Loucy (cell line): ENCODE data around the gene CCDC82.

Experiments
- H2AFZ ChIP-seq: fragments of 200-600 bp; sonication (generic); 2 replicates; pipeline ENCODE4 v1.6.0; 2016; ENCODE audit warnings: antibody characterized with exemption, mild to moderate bottlenecking, low read length, moderate library complexity
- H3F3A ChIP-seq: fragments of 200-600 bp; 2 replicates; pipeline ENCODE4 v1.6.0; 2016; ENCODE audit warnings: antibody characterized with exemption, low read depth, mild to moderate bottlenecking
- H3K27me3 ChIP-seq: fragments of 200-600 bp; sonication (generic); 2 replicates; pipeline ENCODE4 v1.6.1; 2014; ENCODE audit warnings: low read length, mild to moderate bottlenecking; ENCODE audit not compliant: insufficient read depth, poor library complexity, severe bottlenecking
- H3K36me3 ChIP-seq: fragments of 200-600 bp; sonication (generic); 2 replicates; pipeline ENCODE4 v1.6.1; 2016; ENCODE audit warnings: low read length; ENCODE audit not compliant: insufficient read depth
- H3K4me1 ChIP-seq: fragments of 200-600 bp; sonication (generic); 2 replicates; pipeline ENCODE4 v1.5.1; 2014; ENCODE audit warnings: low read length, mild to moderate bottlenecking; ENCODE audit not compliant: insufficient read depth, poor library complexity, severe bottlenecking
- H3K4me2 ChIP-seq: fragments of 200-600 bp; sonication (generic); 2 replicates; pipeline ENCODE4 v1.6.0; 2014; ENCODE audit warnings: antibody characterized with exemption, low read length, low read depth, mild to moderate bottlenecking; ENCODE audit not compliant: poor library complexity, severe bottlenecking
- H3K4me3 ChIP-seq: fragments of 200-600 bp; sonication (generic); 2 replicates; pipeline ENCODE4 v1.5.1; 2014; ENCODE audit warnings: low read length, mild to moderate bottlenecking, mixed read lengths; ENCODE audit not compliant: poor library complexity, severe bottlenecking
- H3K79me2 ChIP-seq: fragments of 200-600 bp; sonication (generic); 2 replicates; pipeline ENCODE4 v1.6.1; 2014; ENCODE audit warnings: low read length; ENCODE audit not compliant: insufficient read depth
- H3K9ac ChIP-seq: fragments of 200-600 bp; sonication (generic); 2 replicates; pipeline ENCODE4 v1.6.0; 2014; ENCODE audit warnings: mild to moderate bottlenecking, low read depth, low read length, moderate library complexity; ENCODE audit not compliant: poor library complexity, severe bottlenecking
- H3K9me2 ChIP-seq: fragments of 200-600 bp; sonication (generic); replicated peaks from 2 replicates; pipeline ENCODE4 v1.6.1; 2016; ENCODE audit warnings: low read depth, low read length, mixed read lengths
- H3K9me3 ChIP-seq: fragments of 200-600 bp; sonication (generic); 2 replicates; pipeline ENCODE4 v1.6.1; 2014; ENCODE audit warnings: mild to moderate bottlenecking, antibody characterized with exemption, low read length, low read depth; ENCODE audit not compliant: insufficient read depth
- H4K20me1 ChIP-seq: fragments of 200-600 bp; sonication (generic); 2 replicates; pipeline ENCODE4 v1.6.0; 2014; ENCODE audit warnings: antibody characterized with exemption, low read length, mild to moderate bottlenecking; ENCODE audit not compliant: insufficient read depth, poor library complexity, severe bottlenecking
- EZH2phosphoT487 ChIP-seq: fragments of 200-600 bp; IDR thresholded peaks from 2 replicates; pipeline ENCODE4 v1.6.1; 2018; ENCODE audit warnings: antibody characterized with exemption, mild to moderate bottlenecking, moderate library complexity, borderline replicate concordance
- TF ChIP-seq, protein P1 (sequence below): fragments of 200-600 bp; sonication (generic); conservative IDR thresholded peaks from 2 replicates; pipeline ENCODE4 v1.5.1; 2014; ENCODE audit warnings: mild to moderate bottlenecking, antibody characterized with exemption, low read length

The CCDC82 gene

DNA sequence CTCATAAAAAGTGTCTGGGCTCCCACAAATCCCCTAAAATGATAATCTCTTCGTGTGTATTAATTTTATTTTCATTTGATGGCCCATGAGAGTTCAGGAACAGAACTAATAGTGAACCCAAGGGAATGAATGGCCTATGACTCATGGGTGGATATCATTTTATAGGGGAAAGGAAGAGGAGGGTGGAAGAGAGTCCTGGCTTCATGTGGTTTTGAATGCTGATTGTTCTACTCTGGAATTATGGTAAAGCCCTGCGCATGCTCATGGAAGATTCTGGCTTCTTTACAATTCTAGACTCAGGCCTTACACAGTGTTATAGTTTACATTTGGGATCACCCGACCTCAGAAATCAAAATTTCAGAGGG is 82.0 kb downstream of the CCDC82 start:
- H3K4me2 ChIP-seq, result no peak overlapping the region
- no peaks in the 10 kb centered on the region for H3K79me2 ChIP-seq
- no peaks in the 10 kb centered on the region for H3K9me3 ChIP-seq
- no peak overlapping the region for H3K9ac ChIP-seq
- no peaks in the 10 kb centered on the region for H3K36me3 ChIP-seq
- H2AFZ ChIP-seq, result no peak overlapping the region
- no peaks in the 10 kb centered on the region for H4K20me1 ChIP-seq
- peaks cover 6% of the 10 kb centered on the region for H3K4me1 ChIP-seq
- no peaks in the 10 kb centered on the region for H3K9me2 ChIP-seq
- H3K4me3 ChIP-seq, result no peak overlapping the region
- H3F3A ChIP-seq, result no peaks in the 10 kb centered on the region
- H3K27me3 ChIP-seq, result no peaks in the 10 kb centered on the region
- TF ChIP-seq EZH2phosphoT487, result no peak
- TF ChIP-seq, protein P1, sequence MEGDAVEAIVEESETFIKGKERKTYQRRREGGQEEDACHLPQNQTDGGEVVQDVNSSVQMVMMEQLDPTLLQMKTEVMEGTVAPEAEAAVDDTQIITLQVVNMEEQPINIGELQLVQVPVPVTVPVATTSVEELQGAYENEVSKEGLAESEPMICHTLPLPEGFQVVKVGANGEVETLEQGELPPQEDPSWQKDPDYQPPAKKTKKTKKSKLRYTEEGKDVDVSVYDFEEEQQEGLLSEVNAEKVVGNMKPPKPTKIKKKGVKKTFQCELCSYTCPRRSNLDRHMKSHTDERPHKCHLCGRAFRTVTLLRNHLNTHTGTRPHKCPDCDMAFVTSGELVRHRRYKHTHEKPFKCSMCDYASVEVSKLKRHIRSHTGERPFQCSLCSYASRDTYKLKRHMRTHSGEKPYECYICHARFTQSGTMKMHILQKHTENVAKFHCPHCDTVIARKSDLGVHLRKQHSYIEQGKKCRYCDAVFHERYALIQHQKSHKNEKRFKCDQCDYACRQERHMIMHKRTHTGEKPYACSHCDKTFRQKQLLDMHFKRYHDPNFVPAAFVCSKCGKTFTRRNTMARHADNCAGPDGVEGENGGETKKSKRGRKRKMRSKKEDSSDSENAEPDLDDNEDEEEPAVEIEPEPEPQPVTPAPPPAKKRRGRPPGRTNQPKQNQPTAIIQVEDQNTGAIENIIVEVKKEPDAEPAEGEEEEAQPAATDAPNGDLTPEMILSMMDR, result no peak

DNA sequence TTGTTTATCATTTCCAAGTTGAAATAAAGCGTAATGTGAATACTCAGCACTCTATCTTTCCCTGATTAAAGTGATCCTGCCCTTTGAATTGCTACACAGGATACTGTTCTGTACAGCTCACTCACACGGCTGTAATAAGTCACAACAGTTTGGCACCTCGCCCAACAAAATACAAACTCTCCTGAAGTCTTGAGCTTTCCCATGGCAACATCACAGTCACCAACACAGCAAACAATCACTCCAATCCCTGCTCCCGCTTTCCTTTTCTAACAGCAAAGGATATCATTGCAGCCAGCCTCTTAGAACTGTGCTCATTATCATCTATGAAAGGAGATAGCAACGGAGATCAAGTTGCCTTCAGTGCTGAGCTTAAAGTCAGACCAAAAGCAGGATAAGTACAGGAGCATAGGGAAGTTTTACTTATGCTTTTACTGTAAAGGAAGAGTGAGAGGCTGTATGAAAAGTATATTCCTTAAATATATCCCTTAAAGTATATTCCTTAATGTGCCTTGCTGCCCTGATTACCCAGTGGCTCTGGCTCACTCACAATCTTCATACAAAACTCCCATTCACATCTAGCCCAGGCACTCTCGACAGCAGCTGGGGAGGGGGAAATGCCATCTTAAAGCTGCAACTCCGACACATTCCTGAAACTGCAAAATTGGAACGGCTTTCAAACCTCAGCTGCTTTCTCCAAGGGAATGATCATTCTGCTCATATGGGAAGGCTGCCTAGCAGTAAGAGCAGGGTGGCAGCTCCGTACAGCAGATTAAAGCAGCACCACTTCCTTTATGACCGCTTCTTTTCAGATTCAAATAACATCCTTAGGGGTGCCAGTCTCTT is 82.6 kb downstream of the CCDC82 start:
- no peaks in the 10 kb centered on the region for H3F3A ChIP-seq
- H4K20me1 ChIP-seq, result no peaks in the 10 kb centered on the region
- H3K4me1 ChIP-seq, result peaks cover 8% of the 10 kb centered on the region
- no peaks in the 10 kb centered on the region for H3K79me2 ChIP-seq
- no peaks in the 10 kb centered on the region for H3K27me3 ChIP-seq
- H3K4me3 ChIP-seq, result no peak overlapping the region
- H3K36me3 ChIP-seq, result no peaks in the 10 kb centered on the region
- no peak overlapping the region for H2AFZ ChIP-seq
- H3K9me2 ChIP-seq, result no peaks in the 10 kb centered on the region
- no peaks in the 10 kb centered on the region for H3K9me3 ChIP-seq
- H3K9ac ChIP-seq, result no peak overlapping the region
- TF ChIP-seq, protein P1, result no peak
- no peak for TF ChIP-seq EZH2phosphoT487
- no peak overlapping the region for H3K4me2 ChIP-seq

DNA sequence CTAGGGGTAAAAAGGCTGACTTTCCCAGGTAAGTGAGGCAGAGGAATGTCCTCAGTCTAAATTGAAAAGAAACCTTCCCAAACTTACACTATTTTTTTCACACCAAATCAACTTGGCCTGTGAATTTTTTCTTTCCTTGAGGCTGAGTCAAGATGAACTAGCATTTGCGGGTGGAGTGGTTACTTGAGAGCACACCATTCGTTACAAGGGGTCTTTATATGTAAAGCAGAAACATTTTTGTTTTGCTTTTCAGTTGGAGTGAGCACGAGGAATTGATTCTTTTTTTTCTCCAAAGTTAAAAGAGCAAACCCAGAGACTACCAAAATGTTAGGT is 83.1 kb downstream of the CCDC82 start:
- no peaks in the 10 kb centered on the region for H3K36me3 ChIP-seq
- H3K27me3 ChIP-seq, result no peaks in the 10 kb centered on the region
- H2AFZ ChIP-seq, result no peak overlapping the region
- peaks cover 8% of the 10 kb centered on the region for H3K4me1 ChIP-seq
- no peaks in the 10 kb centered on the region for H3F3A ChIP-seq
- no peak overlapping the region for H3K4me3 ChIP-seq
- no peaks in the 10 kb centered on the region for H3K9me3 ChIP-seq
- no peak overlapping the region for H3K4me2 ChIP-seq
- TF ChIP-seq EZH2phosphoT487, result no peak
- TF ChIP-seq, protein P1, result no peak
- H4K20me1 ChIP-seq, result no peaks in the 10 kb centered on the region
- no peaks in the 10 kb centered on the region for H3K9me2 ChIP-seq
- no peaks in the 10 kb centered on the region for H3K79me2 ChIP-seq
- no peak overlapping the region for H3K9ac ChIP-seq
